ENCODE data around the gene KIAA1671.

DNA sequence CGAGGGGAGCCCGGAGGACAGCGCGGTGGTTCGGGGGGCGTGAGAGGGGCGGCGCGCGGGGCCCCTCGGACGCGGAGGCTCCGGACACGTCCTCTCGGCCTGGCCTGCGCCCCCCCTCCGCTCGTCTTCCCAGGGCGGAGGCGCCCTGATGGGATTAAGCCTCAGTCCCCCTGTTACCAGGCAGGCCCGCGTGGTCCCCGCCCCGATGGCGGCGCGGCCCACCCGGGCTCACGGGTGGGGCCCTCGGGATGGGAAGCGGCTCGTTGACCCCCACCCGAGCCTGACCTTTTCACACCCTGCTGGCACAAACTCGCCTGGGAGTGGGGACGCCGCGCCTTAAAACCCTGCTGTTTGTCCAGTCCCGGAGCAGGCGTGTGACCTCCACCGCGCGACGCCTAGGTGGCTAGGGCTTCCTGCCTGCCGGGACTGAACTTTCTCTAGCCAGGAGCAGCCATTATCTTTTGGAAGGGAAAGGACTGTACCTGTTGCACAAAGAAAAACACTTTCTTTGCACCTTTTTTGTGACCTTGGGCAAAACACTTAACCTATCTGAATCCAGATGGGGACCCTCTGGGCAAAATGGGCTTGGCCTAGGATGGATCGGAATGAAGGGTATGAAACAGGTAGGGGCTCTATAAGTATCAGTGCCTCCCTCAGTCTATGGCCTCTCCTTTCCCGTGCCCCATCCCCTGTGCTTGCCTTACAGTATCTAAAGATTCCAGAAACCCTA is 1.0 kb downstream of the KIAA1671 start:
- TF ChIP-seq, protein P1, sequence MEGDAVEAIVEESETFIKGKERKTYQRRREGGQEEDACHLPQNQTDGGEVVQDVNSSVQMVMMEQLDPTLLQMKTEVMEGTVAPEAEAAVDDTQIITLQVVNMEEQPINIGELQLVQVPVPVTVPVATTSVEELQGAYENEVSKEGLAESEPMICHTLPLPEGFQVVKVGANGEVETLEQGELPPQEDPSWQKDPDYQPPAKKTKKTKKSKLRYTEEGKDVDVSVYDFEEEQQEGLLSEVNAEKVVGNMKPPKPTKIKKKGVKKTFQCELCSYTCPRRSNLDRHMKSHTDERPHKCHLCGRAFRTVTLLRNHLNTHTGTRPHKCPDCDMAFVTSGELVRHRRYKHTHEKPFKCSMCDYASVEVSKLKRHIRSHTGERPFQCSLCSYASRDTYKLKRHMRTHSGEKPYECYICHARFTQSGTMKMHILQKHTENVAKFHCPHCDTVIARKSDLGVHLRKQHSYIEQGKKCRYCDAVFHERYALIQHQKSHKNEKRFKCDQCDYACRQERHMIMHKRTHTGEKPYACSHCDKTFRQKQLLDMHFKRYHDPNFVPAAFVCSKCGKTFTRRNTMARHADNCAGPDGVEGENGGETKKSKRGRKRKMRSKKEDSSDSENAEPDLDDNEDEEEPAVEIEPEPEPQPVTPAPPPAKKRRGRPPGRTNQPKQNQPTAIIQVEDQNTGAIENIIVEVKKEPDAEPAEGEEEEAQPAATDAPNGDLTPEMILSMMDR (IDR thresholded peaks at IDR 0.05; ENCODE audit: low read depth, low read length, missing input control) = no peak
- TF ChIP-seq, protein P2, sequence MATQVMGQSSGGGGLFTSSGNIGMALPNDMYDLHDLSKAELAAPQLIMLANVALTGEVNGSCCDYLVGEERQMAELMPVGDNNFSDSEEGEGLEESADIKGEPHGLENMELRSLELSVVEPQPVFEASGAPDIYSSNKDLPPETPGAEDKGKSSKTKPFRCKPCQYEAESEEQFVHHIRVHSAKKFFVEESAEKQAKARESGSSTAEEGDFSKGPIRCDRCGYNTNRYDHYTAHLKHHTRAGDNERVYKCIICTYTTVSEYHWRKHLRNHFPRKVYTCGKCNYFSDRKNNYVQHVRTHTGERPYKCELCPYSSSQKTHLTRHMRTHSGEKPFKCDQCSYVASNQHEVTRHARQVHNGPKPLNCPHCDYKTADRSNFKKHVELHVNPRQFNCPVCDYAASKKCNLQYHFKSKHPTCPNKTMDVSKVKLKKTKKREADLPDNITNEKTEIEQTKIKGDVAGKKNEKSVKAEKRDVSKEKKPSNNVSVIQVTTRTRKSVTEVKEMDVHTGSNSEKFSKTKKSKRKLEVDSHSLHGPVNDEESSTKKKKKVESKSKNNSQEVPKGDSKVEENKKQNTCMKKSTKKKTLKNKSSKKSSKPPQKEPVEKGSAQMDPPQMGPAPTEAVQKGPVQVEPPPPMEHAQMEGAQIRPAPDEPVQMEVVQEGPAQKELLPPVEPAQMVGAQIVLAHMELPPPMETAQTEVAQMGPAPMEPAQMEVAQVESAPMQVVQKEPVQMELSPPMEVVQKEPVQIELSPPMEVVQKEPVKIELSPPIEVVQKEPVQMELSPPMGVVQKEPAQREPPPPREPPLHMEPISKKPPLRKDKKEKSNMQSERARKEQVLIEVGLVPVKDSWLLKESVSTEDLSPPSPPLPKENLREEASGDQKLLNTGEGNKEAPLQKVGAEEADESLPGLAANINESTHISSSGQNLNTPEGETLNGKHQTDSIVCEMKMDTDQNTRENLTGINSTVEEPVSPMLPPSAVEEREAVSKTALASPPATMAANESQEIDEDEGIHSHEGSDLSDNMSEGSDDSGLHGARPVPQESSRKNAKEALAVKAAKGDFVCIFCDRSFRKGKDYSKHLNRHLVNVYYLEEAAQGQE (IDR thresholded peaks at IDR 0.05) = no peak
- TF ChIP-seq NR2F2 (IDR thresholded peaks at IDR 0.05) = peak; percentile 38
- no peak for TF ChIP-seq GABPA (IDR thresholded peaks at IDR 0.05 in 1 of 2, conservative IDR thresholded peaks at IDR 0.05 in 1 of 2)
- no peak for TF ChIP-seq TAF1 (conservative IDR thresholded peaks at IDR 0.05)
- TF ChIP-seq, protein P3, sequence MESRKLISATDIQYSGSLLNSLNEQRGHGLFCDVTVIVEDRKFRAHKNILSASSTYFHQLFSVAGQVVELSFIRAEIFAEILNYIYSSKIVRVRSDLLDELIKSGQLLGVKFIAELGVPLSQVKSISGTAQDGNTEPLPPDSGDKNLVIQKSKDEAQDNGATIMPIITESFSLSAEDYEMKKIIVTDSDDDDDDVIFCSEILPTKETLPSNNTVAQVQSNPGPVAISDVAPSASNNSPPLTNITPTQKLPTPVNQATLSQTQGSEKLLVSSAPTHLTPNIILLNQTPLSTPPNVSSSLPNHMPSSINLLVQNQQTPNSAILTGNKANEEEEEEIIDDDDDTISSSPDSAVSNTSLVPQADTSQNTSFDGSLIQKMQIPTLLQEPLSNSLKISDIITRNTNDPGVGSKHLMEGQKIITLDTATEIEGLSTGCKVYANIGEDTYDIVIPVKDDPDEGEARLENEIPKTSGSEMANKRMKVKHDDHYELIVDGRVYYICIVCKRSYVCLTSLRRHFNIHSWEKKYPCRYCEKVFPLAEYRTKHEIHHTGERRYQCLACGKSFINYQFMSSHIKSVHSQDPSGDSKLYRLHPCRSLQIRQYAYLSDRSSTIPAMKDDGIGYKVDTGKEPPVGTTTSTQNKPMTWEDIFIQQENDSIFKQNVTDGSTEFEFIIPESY (IDR thresholded peaks at IDR 0.05) = no peak
- TF ChIP-seq, protein P4, sequence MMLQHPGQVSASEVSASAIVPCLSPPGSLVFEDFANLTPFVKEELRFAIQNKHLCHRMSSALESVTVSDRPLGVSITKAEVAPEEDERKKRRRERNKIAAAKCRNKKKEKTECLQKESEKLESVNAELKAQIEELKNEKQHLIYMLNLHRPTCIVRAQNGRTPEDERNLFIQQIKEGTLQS (IDR thresholded peaks at IDR 0.05) = no peak
- peak; percentile 35 for TF ChIP-seq YY1 (IDR thresholded peaks at IDR 0.05)
- no peak for TF ChIP-seq RXRA (IDR thresholded peaks at IDR 0.05)

Data from liver (tissue), 3 donors.